Fibroblast of skin of right biceps (primary cell): ENCODE results near the gene ST8SIA5.

Experiments used
- DNase-seq: peaks from one replicate; pipeline ENCODE4 v3.0.0-alpha.2; 2013

Gene ST8SIA5

DNA sequence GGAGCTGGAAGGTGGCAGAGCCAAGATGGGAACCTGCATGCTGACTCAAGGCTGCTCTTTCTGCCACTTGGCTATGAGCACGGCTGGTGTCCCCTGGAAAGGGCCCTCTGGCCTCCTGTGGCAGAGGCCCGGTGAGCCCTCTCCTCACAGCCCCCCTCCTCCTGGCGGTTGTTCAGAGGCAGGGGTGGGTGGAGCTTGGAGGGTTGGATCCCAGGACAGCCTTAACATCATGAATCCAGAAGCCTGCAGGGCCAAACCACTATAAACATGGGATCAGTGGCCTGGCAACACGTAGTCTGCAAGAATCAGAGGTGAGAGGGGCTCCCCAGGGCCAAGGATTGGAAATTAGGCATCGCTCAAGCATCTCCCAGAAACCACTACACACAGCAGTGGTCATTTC is 51.3 kb downstream of the ST8SIA5 start:
- DNase-seq, result no peak

DNA sequence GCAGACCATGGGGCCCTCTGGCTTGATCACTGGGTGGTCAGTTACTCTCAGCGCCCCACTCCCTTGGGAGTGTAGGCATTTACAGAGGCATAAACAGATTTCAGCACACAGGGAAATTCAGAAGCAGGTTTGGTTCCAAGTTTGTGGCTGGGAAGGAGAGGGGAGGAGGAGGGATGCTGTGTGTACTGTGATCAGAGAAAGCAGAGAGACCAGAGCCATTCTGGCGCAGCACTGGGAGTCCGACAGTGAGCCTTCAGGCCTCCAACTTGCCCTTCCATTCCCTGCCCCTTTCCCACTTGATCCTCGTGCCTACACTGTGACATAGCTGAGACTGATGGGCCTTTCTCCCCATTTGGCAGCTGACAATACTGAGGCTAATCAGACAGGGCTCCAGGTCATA is 52.0 kb downstream of the ST8SIA5 start:
- DNase-seq, result no peak

DNA sequence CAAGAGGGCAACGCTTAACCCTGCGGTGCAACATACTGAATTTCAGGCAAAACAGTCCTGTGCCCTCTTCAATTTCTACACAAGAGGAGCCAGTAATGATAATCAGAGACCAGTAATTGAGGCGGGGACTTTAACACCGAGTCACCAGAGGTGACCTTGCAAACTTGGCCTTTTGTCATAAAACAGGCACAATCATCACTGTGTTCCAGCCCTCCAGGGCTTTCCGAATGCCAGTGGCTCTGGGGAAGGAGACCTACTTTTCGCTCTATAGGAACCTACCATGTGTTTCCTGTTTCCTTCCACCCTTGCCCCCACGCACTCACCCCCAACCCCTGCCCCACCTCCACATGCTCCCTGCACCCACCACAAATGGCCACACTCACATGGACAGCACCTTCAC is 52.7 kb downstream of the ST8SIA5 start:
- no peak for DNase-seq

DNA sequence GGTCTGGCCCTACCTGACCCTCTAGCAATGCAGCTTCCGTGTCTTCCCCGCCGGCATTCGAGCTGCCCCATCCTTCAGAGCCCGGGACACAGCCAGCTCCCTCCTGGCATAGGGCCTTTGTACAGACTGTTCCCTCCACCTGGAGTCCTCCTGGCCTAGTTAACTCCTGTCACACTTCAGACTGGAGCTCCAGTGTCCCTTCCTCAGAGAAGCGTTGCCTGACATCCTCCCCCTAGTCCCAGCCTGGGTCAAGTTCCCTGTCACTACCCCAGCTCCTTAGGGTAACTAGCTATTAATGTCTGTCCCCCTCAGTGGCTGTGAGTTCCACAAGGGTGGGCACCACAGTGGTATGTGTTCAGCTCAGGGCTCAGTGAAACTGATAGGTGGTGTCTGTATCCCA is 54.4 kb downstream of the ST8SIA5 start:
- no peak for DNase-seq

DNA sequence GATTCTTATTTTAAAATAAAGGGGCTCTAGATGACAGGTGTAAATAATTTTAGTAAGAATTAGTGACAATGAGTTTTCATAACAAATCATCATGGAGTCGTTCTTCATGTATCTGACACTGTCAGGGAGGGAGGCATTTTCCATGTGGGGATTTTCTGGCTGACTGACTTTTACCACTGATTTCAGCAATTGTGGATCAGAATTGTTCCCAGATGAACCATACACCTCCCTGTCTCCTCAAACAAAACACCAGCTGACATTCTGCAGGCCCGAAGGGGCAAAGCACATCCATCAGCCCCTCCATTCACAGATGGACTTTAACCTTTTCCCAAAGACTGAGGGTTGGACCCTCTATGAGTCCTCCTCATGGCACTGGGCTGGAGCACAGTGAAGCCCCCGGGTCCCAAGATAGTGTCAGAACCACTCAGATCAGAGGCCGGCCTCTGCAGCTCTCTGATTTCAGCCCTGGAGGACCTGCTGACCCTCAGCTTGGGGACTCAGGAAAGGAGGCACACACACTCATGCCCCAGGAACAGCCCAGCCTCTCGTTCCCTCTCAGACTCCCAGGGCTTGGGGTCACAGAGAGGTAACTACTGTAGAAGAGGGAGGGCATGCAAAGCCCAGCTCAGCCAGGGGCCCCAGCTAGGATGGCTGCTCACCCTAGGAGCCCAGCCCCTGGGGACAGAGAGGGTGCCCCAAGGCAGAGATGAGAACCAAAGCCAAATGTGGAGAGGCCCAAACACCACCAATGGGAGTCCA is 56.6 kb downstream of the ST8SIA5 start:
- no peak for DNase-seq

DNA sequence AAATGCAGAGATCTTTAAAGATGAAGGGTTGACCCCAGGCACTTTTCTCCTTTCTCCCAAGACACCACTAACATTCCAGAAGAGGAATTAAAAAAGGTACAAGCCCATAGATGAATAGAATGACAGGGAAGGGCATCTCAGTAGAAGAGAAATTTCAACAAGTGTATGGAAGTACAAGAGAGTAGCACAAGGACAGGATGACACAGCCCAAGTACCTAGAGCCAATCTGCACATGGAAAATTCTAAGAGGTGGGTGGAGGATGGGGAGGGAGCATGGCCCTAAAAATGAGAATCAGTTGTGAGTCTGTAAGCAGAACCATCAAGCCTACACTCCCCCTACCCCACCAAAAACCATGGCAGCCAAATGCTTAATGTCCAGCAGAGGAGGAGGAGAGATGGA is 60.2 kb downstream of the ST8SIA5 start:
- DNase-seq, result no peak

DNA sequence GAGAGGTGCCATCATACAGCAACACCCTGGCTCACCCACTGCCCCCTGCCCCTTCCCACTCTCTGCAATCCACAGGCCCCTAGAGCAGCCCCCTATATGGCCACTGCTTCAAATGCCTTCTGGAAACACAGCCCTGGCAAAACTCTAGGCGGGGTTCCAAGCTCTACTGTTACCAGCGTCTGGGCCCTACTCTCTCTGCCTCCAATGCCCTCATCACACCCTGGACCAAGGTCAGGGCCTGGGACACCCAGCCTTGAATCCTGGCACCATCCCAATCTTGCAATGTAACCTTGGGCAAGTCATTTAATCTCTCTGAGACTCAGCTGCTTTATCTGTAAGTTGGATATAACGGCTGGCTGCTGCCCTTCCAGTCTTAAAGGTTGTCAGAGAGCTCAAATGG is 60.6 kb downstream of the ST8SIA5 start:
- DNase-seq, result no peak

DNA sequence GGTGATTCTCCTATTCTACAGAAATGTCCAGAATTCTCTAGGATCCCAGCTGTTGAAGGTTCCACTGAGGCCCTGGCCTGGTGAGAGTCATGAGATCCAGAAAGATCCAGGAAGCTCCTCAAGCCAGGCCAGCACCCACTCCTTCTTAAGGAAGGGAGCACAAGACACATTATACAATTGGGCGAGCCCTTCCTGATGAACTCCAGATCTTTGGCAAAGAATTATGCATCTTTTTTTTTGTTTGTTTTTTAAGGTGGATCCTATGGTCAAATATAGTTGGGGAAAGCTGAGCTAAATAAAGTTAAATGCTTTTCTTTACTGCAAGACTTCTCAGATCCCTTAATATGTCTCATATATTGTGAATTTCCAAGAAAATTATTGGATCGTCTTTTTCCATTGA is 62.9 kb downstream of the ST8SIA5 start:
- no peak for DNase-seq

DNA sequence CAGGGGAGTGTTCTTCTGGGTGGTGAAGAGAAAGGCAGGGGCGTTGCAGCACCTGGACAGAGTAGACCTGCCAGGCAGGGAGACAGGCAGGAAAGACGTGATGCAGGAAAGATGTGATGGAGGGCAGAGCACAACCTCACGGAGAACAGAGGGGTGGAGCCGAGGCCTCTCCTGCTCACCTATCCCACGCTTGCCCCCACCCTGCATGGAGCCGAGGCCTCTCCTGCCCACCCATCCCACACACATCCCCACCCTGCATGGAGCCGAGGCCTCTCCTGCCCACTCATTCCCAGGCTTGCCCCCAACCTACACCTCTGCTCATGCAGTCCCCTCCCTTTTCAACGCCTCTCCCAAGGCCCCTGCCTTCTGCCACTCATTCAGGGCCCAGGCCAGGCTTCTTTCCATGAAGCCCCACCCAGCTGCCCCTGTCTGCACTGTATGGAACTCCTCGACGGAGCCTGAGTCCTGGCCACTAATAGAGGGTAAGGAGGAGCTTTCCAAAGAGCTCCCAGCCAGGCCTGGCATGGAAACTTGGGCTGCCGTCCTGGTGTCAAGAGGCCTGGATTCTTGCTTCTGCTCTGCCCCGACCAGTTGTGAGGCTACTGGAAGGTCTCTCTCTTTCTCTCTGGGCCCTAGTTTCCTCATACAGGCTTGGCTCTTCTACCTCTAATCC is 67.9 kb downstream of the ST8SIA5 start:
- DNase-seq, result no peak

DNA sequence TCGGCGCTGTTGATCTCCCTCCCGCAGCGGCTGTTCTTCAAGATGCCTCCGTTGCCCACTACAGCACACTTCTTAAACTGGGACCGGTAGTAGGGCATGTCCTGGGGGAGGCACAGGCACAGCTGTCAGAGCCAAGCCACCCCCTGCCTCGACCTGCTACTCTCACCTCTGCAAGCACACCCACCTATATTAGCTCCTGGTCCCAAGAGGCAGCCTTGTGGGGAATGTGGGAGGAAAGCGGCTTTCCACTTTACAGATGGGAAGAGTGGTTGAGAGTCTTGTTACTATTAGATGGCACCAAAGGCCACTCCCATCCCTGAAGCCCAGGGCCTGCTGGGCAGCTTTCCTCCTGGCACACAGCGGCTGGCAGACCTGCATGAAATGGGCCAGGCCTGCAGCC is 70.7 kb downstream of the ST8SIA5 start:
- no peak for DNase-seq

DNA sequence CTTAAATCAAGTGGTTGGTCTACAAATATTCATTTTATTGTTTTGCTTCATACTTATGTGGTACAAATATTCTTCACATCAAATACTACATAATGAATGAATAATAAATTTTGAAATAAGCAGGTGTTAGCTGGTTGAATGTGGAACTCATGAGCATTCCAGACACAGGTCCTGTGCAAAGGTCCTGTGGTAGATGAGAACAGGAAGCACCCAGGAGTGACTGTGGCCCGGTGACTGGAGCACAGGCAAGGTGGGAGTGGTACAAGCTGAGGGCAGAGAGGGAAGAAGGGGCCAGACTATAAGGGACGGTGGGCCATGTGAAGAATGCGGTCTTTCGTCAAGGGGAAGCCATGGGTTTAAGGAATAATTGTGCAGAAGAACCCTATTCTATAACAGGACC is 73.6 kb downstream of the ST8SIA5 start:
- DNase-seq, result no peak

DNA sequence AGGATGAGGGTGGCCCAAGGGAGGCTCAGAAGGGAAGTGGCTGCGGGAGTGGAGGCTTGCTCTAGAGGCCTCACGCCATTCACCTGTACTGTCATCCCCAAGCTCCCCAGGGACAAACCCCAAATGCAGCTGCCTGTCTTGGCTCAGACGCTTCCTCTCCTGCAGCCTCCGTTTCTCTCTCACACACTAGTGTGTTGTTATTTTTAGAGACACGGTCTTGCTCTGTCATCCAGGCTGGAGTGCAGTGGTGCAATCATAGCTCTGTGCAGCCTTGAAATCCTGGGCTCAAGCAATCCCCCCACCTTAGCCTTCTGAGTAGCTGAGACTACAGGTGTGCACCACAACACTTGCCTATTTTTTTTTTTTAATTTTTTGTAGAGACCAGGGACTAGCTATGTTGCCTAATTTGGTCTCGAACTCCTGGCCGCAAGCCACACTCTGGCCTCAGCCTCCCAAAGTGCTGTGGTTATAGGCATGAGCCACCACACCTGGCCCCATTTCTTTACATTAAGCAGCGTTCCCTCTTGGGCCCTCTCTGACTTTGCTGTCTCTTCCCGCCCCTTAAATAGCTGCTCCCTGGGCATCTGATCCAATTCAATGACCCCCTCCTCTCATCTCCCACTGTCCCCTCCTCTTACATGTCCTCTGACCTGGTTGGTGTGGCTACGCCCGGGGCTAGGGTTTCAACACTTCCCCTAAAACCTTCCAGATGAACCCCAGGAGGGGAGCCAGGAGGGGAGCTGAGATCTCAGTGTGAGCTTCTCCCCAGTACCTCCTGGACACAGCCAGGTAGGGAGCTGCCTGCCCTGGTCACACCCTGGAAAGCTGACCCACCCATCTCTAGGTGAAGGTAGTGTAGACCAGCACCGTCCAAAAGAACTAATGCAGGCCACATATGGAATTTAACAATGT is 75.8 kb downstream of the ST8SIA5 start:
- DNase-seq, result no peak

DNA sequence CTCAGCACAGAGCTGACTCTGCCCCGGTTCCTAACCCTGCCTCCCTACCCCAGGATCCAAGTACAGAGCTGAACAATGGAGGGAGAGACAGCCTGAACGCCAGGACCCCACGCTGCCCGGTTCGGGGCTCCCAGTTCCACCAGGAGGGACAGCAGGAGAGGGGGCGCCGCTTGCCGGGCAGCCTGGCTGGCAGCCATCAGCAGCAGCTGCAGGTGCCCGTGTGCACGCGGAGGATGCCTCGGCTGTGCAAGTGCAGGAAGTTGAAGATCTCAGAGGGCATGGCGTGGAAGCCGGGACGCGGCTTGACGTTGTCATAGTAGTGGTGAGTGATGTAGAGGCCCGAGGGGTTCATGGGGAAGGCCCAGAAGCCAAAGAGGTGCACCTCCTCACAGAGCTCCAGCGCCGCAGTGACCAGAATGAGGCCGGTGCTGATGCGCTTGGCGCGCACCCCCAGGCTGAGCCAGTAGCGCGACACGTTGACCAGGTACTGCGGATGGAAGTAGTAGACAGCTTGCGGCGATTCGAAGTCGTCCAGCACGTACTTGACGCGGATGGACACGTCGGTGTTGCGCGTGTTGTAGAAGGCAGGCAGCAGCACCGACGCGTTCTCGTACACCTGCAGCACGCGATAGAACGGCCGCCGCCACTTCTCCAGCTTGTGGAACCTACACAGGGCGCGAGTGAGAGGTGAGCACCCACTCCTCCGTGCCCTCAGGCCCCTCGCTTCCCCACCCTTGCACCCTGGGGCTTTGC is 76.8 kb downstream of the ST8SIA5 start:
- no peak for DNase-seq

DNA sequence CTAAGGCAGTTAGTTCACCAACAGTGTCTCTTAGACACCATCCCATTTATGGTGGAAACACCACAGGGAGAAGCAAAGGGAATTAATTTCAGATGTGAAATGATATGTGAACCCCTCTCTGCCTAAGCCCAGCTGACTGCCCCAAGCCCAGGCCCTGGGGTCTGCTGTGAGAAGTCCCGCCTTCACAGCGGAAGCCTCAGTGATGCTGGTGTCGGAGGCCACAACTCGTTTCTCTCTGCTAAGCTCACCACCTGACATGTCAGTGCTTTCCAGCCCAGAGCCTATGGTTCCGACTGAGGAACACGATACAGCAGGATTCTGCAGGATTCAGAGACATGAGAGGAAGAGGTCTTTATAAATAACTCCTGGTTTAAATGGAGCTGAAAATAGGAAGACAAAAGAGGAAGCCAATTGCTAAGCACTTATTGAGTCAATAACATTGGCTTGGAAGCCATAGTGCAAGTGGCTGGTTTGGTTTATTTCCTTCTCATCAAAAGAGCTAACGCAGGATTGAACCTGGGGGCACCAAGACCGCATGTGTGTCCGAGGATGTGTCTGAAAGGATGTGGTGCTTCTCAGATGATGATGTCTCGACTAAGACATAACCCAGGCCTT is 78.0 kb downstream of the ST8SIA5 start:
- no peak for DNase-seq

DNA sequence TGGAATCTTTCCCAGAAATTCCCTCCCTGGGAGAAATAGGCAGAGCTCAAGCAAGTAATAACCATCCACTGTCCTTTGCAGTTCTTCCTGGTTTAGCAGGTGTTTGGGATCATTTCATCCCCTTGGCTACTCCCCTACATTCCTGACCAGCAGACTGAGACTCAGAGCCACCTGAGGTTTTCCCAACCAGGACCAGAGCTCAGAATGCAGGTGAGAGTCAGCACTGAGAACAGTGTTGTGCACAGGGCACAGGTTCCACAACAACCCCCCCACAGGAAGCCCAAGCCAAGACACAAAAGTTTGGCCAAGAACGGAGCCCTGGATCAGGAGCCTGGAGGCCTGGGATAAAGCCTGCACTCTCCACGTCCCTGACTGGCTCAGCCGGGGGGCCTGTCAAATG is 78.8 kb downstream of the ST8SIA5 start:
- no peak for DNase-seq

DNA sequence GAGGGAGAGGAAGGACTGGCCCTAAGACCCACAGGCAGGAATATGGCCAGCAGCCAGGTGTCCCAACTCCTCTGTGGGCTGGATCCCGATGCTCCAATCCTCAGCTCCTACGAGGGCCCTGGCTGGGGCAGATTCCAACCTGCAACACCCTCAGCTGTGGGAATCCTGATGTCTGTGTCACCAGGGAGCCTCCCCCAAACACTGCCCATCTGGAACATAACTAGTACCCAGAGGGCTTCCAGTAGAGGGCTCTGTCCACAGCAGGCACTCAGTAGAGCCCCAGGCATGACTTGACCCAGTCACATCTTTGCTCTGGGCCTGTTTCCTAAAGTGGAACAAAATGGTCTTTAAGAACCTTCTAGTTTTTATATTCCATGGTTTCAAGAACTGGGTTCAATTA is 79.2 kb downstream of the ST8SIA5 start:
- peak; percentile 2 for DNase-seq

DNA sequence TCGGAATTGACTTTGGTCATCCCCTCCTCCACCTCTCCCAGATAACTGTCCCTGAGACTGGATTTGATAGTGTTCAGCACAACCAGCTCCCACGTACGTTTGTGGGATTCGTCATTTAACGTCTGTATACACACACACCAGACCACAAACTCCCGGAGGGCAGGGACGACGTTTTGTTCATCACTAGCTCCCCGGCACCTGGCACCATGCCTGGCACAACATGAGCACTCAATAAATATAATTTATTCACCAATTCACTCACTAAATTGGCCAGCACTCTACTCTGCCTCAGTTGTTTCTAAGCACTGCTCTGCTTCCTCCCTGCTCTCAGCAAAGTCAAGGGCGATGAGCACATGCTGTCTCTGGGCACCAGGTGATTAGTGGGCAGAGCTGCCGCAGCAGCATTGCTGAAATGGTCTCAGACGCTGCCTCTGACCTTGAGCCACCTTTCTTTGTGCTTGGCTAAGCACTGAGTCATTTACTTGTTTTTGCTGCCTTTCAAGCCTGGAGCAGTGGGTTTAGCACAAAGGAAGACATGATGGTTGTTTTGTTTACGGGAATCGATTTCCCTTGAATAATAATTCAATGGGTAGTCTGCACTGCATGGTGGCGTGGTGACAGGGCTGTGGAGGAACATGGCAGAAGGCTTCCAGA is 80.5 kb downstream of the ST8SIA5 start:
- DNase-seq, result no peak

DNA sequence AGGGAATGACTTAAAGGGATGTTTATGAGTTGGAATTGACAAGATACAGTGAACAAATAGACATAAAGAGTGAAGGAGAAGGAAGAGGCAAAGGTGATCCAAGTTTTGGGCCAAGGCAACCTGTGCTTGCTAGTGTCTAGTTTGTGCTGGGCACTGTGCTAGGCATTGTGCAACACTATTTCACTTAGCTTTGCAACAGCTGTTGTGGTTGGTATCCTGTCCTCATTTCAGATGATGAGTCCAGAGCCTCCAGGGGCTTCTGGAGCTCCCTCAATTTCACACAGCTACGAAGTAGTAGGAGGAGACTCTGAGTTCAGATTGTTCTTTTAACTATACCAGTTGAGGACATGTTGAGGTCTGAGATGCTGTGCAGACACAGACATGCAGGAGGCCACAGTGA is 81.7 kb downstream of the ST8SIA5 start:
- no peak for DNase-seq

DNA sequence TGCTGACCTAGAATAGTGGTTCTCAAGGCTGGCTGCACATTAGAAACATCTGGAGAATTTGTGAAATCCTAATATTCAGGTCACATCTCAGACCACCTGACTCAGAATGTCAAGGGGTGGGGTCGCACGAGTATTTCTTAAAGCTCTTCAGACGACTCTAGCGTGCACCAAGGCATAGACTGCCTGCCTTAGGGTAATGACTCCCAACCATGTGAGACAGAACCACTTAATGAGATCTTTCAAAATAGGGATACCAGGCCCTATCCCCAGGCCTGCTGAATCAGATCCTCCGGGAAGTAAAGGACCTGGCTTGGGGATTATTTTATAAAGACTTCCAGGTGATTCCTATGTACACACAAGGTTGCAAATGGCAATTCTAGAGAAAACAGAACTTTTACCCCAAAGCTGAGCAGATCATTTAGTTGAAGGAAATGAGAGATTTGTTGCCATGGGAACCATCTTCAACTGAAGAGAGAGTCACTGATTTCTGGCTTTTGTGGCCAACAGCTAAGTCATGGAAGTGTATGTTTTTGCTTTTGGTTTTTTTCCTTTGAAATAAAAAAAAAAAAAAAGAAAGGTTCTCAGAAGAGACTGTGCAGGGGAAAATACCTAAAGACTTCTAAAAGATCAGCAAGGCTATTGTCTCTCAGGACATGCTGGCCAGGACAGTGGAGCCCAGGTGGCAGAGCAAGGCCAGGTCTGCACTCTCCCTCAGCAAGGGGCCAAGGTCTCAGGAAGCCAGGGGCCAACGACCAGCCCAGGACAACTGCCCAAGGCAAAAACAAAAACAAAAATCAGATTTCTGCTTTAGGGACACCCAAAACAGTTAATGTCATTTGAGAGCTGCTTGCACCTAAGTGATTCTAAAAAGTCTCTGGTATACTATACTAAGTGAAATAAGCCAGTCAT is 84.5 kb downstream of the ST8SIA5 start:
- DNase-seq, result peak; percentile 20

DNA sequence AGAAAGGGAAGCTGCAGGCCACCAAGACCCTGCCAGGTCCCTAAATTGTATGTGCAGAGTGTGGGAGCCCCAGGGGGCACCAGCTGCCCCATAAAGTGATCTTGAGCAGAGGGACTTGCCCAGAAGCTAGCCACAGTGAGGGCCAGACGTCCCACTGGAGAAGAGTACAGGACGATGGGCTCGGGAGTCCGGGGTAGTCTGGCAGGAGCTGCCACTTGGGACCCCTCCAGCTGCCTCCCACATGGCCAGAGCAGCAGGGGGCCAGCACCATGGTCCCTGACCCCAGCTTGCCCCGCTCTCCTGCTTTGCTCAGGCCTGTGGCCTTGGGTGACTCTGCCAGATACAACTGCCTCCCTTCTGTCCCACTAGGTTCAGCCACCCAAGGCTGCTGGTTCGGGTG is 88.2 kb downstream of the ST8SIA5 start:
- DNase-seq, result no peak

DNA sequence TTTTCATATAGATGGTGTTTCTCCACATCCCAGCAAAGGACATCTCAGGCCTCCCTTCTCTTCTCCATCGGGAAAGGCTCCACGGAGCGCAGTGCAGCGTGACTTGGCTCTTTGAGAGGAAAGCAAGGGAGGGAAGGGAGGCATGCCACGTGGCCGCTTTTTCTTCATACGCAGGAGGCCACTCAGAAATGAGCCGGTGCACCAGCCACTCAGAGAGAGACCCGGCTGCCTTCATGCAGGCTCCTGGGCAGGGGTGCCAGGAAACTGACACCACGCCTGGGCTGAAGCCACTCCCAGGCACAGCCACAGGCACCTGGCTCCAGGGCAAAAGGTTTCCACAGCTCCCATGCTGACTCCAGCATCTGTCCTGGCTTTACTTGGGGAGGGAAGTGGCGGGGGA is 88.7 kb downstream of the ST8SIA5 start:
- no peak for DNase-seq
